MG63 (cell line): ENCODE data around the gene ZNF217. TPM values are rescaled to one million over a fixed set of nuclear protein-coding genes. Genes with fewer than 3 reads are reported as not detected.
A peak's percentile ranks its signal among the peaks of the same experiment; 100 is the strongest.
"Not testable (repeated sequence)": the region's sequence is repeated elsewhere in the genome, so short reads cannot be mapped to it uniquely, and the experiment has no call there.

ENCODE experiments used
- DNase-seq: peaks from one replicate; pipeline ENCODE4 v3.0.0-alpha.2; 2020
- H3K27me3 ChIP-seq: fragments of 250-450 bp; sonication (Bioruptor Pico); 2 replicates; pipeline ENCODE4 v1.5.1; 2020; ENCODE audit warnings: mild to moderate bottlenecking, moderate library complexity
- H3K36me3 ChIP-seq: fragments of 250-450 bp; sonication (Bioruptor Pico); 2 replicates; pipeline ENCODE4 v1.5.1; 2020; ENCODE audit warnings: mild to moderate bottlenecking, moderate library complexity
- H3K4me3 ChIP-seq: fragments of 250-450 bp; sonication (Bioruptor Pico); 2 replicates; pipeline ENCODE4 v1.5.1; 2020; ENCODE audit warnings: mild to moderate bottlenecking, moderate library complexity
- H3K9me3 ChIP-seq: fragments of 250-450 bp; sonication (Bioruptor Pico); 2 replicates; pipeline ENCODE4 v1.5.1; 2020; ENCODE audit warnings: mild to moderate bottlenecking, moderate library complexity
- total RNA-seq: library from RNA; depleted of rRNA; stranded (reverse); fragments of >200 nt; shearing (Covaris generic); gene quantifications from 2 replicates; pipeline ENCODE4 v1.2.3, GENCODE V29; 2014; ENCODE audit warnings: low replicate concordance

ZNF217 gene
- total RNA-seq, 1 experiment from 2014 or later: 15.7 TPM

GRCh38 chr20:53535878-53536277 is 57.8 kb downstream of the ZNF217 start:
- no peak overlapping the region for H3K4me3 ChIP-seq
- DNase-seq: no peak
- H3K9me3 ChIP-seq: no peaks in the 10 kb centered on the region

GRCh38 chr20:53534037-53534436 is 59.6 kb downstream of the ZNF217 start:
- Histone ChIP-seq H3K4me3 (no peak overlapping the region), H3K36me3 (no peaks in the 10 kb centered on the region), H3K27me3 (no peaks in the 10 kb centered on the region), H3K9me3 (no peaks in the 10 kb centered on the region)
- DNase-seq: no peak

More at GRCh38 chr20:53535878-53536277, 57.8 kb downstream of the ZNF217 start:
- H3K36me3 ChIP-seq: no peaks in the 10 kb centered on the region
- H3K27me3 ChIP-seq: no peaks in the 10 kb centered on the region

- Histone ChIP-seq H3K27me3 (no peaks in the 10 kb centered on the region), H3K4me3 (no peak overlapping the region), H3K36me3 (no peaks in the 10 kb centered on the region), H3K9me3 (no peaks in the 10 kb centered on the region)
- no peak for DNase-seq
Measured at GRCh38 chr20:53533500-53533899, 60.1 kb downstream of the ZNF217 start.

GRCh38 chr20:53532654-53533312 is 60.9 kb downstream of the ZNF217 start:
- not testable (repeated sequence) for H3K4me3 ChIP-seq, H3K9me3 ChIP-seq, H3K36me3 ChIP-seq, H3K27me3 ChIP-seq, DNase-seq

GRCh38 chr20:53530440-53530839 is 63.2 kb downstream of the ZNF217 start:
- no peaks in the 10 kb centered on the region for H3K27me3 ChIP-seq
- H3K9me3 ChIP-seq: no peaks in the 10 kb centered on the region
- no peaks in the 10 kb centered on the region for H3K36me3 ChIP-seq
- no peak for DNase-seq
- H3K4me3 ChIP-seq: no peak overlapping the region

- H3K9me3 ChIP-seq: no peaks in the 10 kb centered on the region
- H3K4me3 ChIP-seq: no peak overlapping the region
- no peak for DNase-seq
- no peaks in the 10 kb centered on the region for H3K36me3 ChIP-seq
- no peaks in the 10 kb centered on the region for H3K27me3 ChIP-seq
Measured at GRCh38 chr20:53529658-53530057, 64.0 kb downstream of the ZNF217 start.

GRCh38 chr20:53527196-53527595 is 66.4 kb downstream of the ZNF217 start:
- H3K36me3 ChIP-seq: no peaks in the 10 kb centered on the region
- H3K27me3 ChIP-seq: no peaks in the 10 kb centered on the region
- no peaks in the 10 kb centered on the region for H3K9me3 ChIP-seq
- no peak for DNase-seq
- H3K4me3 ChIP-seq: no peak overlapping the region

- no peak overlapping the region for H3K4me3 ChIP-seq
- H3K36me3 ChIP-seq: no peaks in the 10 kb centered on the region
- DNase-seq: no peak
- no peaks in the 10 kb centered on the region for H3K9me3 ChIP-seq
- no peaks in the 10 kb centered on the region for H3K27me3 ChIP-seq
Measured at GRCh38 chr20:53524589-53525312, 68.9 kb downstream of the ZNF217 start.

GRCh38 chr20:53523615-53524014 is 70.0 kb downstream of the ZNF217 start:
- not testable (repeated sequence) for H3K27me3 ChIP-seq, H3K36me3 ChIP-seq, DNase-seq, H3K4me3 ChIP-seq, H3K9me3 ChIP-seq

GRCh38 chr20:53522696-53523095 is 70.9 kb downstream of the ZNF217 start:
- Histone ChIP-seq H3K27me3 (no peaks in the 10 kb centered on the region), H3K4me3 (no peak overlapping the region), H3K9me3 (no peaks in the 10 kb centered on the region), H3K36me3 (no peaks in the 10 kb centered on the region)
- no peak for DNase-seq

GRCh38 chr20:53522026-53522425 is 71.6 kb downstream of the ZNF217 start:
- DNase-seq: no peak
- Histone ChIP-seq H3K27me3 (no peaks in the 10 kb centered on the region), H3K9me3 (no peaks in the 10 kb centered on the region), H3K4me3 (no peak overlapping the region), H3K36me3 (no peaks in the 10 kb centered on the region)

GRCh38 chr20:53521421-53521820 is 72.2 kb downstream of the ZNF217 start:
- H3K9me3 ChIP-seq, H3K4me3 ChIP-seq, H3K27me3 ChIP-seq, H3K36me3 ChIP-seq: not testable (repeated sequence)
- peak; percentile 85 for DNase-seq

GRCh38 chr20:53517146-53517545 is 76.5 kb downstream of the ZNF217 start:
- Histone ChIP-seq H3K27me3 (no peaks in the 10 kb centered on the region), H3K4me3 (peak overlapping the region; percentile 24), H3K36me3 (no peaks in the 10 kb centered on the region), H3K9me3 (no peaks in the 10 kb centered on the region)
- DNase-seq: peak; percentile 54
